SK-N-SH (cell line): ENCODE results near the gene IP6K2. TPM values are rescaled to one million over a fixed set of nuclear protein-coding genes. Genes with fewer than 3 reads are reported as not detected.

Experiments used
- CTCF ChIA-PET: fragments of 300-600, 350-600 bp; formaldehyde crosslinking; extraction: SDS; loops from one replicate; lab custom pipeline; 2021; lab: Yijun Ruan, JAX
- POLR2A ChIA-PET: fragments of 350-600 bp; sonication (Branson Sonifier 250); formaldehyde crosslinking; extraction: SDS; loops from one replicate; lab custom pipeline; 2020; ENCODE audit warnings: antibody characterized with exemption, inconsistent platforms; lab: Yijun Ruan, JAX
- DNase-seq: peaks from one replicate; pipeline ENCODE4 v3.0.0; 2012
- H2AFZ ChIP-seq: fragments of 200-600 bp; sonication (generic); 2 replicates; pipeline ENCODE4 v1.8.1; 2016; ENCODE audit warnings: antibody characterized with exemption, mild to moderate bottlenecking, low read depth
- H3F3A ChIP-seq: fragments of 200-600 bp; sonication (generic); replicated peaks from 2 replicates; pipeline ENCODE3; 2016; ENCODE audit warnings: antibody characterized with exemption, mild to moderate bottlenecking; ENCODE audit not compliant: insufficient read depth
- H3K27ac ChIP-seq, 2 experiments: fragments of 200-500 bp in 1 of 2; fragments of 200-600 bp in 1 of 2; sonication (Bioruptor generic) in 1 of 2; sonication (generic), shearing (Covaris generic) in 1 of 2; 2 replicates each; pipeline versions ENCODE4 v1.5.1 to v1.6.1; 2014 to 2016; ENCODE audit warnings: low read depth in 2 of 2, inconsistent platforms in 1 of 2, low read length in 1 of 2, mild to moderate bottlenecking in 1 of 2, mixed read lengths in 1 of 2
- H3K27me3 ChIP-seq: fragments of 200-600 bp; sonication (generic), shearing (Covaris generic); 2 replicates; pipeline ENCODE4 v1.6.1; 2016; ENCODE audit warnings: mixed run types; ENCODE audit not compliant: insufficient read depth
- H3K36me3 ChIP-seq, 2 experiments: fragments of 200-500 bp in 1 of 2; fragments of 200-600 bp in 1 of 2; sonication (Bioruptor generic) in 1 of 2; sonication (generic) in 1 of 2; replicated peaks in 1 of 2; 2 replicates each; pipeline versions ENCODE3 to v1.5.1; 2014 to 2016; ENCODE audit warnings: low read length in 1 of 2, mild to moderate bottlenecking in 1 of 2; ENCODE audit not compliant: insufficient read depth in 2 of 2, control insufficient read depth in 1 of 2
- H3K4me1 ChIP-seq, 2 experiments: fragments of 200-500 bp in 1 of 2; fragments of 200-600 bp in 1 of 2; sonication (Bioruptor generic) in 1 of 2; sonication (generic), shearing (Covaris generic) in 1 of 2; 2 replicates each; pipeline versions ENCODE4 v1.5.1 to v1.6.1; 2014 to 2016; ENCODE audit warnings: low read depth in 1 of 2, low read length in 1 of 2, mixed run types in 1 of 2; ENCODE audit not compliant: insufficient read depth in 2 of 2, control insufficient read depth in 1 of 2
- H3K4me2 ChIP-seq: fragments of 200-600 bp; sonication (generic), shearing (Covaris generic); 2 replicates; pipeline ENCODE4 v1.6.1; 2017; ENCODE audit warnings: mixed run types
- H3K4me3 ChIP-seq, 2 experiments: fragments of 200-500 bp in 1 of 2; fragments of 200-600 bp in 1 of 2; sonication (Bioruptor generic) in 1 of 2; sonication (generic), shearing (Covaris generic) in 1 of 2; 2 replicates each; pipeline versions ENCODE4 v1.5.1 to v1.8.1; 2014 to 2016; ENCODE audit warnings: low read depth in 2 of 2, inconsistent platforms in 1 of 2, low read length in 1 of 2, mild to moderate bottlenecking in 1 of 2, mixed read lengths in 1 of 2, moderate library complexity in 1 of 2
- H3K79me2 ChIP-seq: fragments of 200-600 bp; sonication (generic); 2 replicates; pipeline ENCODE4 v1.8.1; 2017; ENCODE audit warnings: mild to moderate bottlenecking; ENCODE audit not compliant: insufficient read depth
- H3K9ac ChIP-seq: fragments of 200-600 bp; sonication (generic); 2 replicates; pipeline ENCODE4 v1.6.1; 2017; ENCODE audit warnings: mixed run types
- H3K9me2 ChIP-seq: fragments of 200-600 bp; sonication (generic); 2 replicates; pipeline ENCODE4 v1.6.1; 2017; ENCODE audit warnings: mixed run types
- H3K9me3 ChIP-seq: fragments of 200-600 bp; sonication (generic); 2 replicates; pipeline ENCODE4 v1.6.1; 2017; ENCODE audit warnings: mixed run types, mild to moderate bottlenecking, moderate library complexity
- H4K20me1 ChIP-seq: fragments of 200-600 bp; sonication (generic); 2 replicates; pipeline ENCODE4 v1.6.1; 2017; ENCODE audit warnings: mild to moderate bottlenecking, mixed run types; ENCODE audit not compliant: insufficient read depth
- CHD2 ChIP-seq: fragments of 150-350 bp; IDR thresholded peaks from 2 replicates; pipeline ENCODE4 v1.6.1; 2018; ENCODE audit warnings: low read length; ENCODE audit not compliant: partially characterized antibody
- ELF1 ChIP-seq: IDR thresholded peaks from 2 replicates; pipeline ENCODE4 v1.4.0; 2012
- EP300 ChIP-seq, 2 experiments: IDR thresholded peaks; 2 replicates each; pipeline versions ENCODE4 v1.4.0 to v1.6.1; 2012; ENCODE audit warnings: borderline replicate concordance in 1 of 2, low read depth in 1 of 2, low read length in 1 of 2
- EZH2phosphoT487 ChIP-seq: fragments of 200-600 bp; sonication (generic); IDR thresholded peaks from 2 replicates; pipeline ENCODE4 v1.6.1; 2017; ENCODE audit warnings: low read depth, mixed run types, mild to moderate bottlenecking, antibody characterized with exemption, moderate library complexity, borderline replicate concordance
- FOSL2 ChIP-seq: IDR thresholded peaks from 2 replicates; pipeline ENCODE4 v1.4.0; 2012; ENCODE audit warnings: low read depth, mild to moderate bottlenecking, moderate library complexity, borderline replicate concordance
- FOXJ3 ChIP-seq: sonication (generic); formaldehyde crosslinking; IDR thresholded peaks from 2 replicates; pipeline ENCODE4 v1.5.1; 2020; ENCODE audit warnings: mild to moderate bottlenecking, missing genetic modification reagents
- FOXM1 ChIP-seq: IDR thresholded peaks from 2 replicates; pipeline ENCODE4 v1.4.0; 2012; ENCODE audit warnings: low read depth, mild to moderate bottlenecking
- GABPA ChIP-seq: IDR thresholded peaks from 2 replicates; pipeline ENCODE4 v1.4.0; 2012; ENCODE audit warnings: low read depth, mild to moderate bottlenecking
- GATA2 ChIP-seq: sonication (generic); formaldehyde crosslinking; IDR thresholded peaks from 2 replicates; pipeline ENCODE4 v1.5.0; 2020; ENCODE audit warnings: mild to moderate bottlenecking, missing genetic modification reagents
- IRF3 ChIP-seq: fragments of 150-350 bp; IDR thresholded peaks from 2 replicates; pipeline ENCODE4 v1.6.1; 2016; ENCODE audit warnings: mild to moderate bottlenecking, low read depth, low read length
- MAX ChIP-seq: IDR thresholded peaks from 2 replicates; pipeline ENCODE4 v1.4.0; 2012; ENCODE audit warnings: low read depth
- MEF2A ChIP-seq: IDR thresholded peaks from 2 replicates; pipeline ENCODE4 v1.4.0; 2012; ENCODE audit warnings: low read depth, borderline replicate concordance
- MXI1 ChIP-seq: IDR thresholded peaks from 2 replicates; pipeline ENCODE4 v1.6.1; 2012; ENCODE audit warnings: mild to moderate bottlenecking, low read depth, low read length, improper control_type of control experiment
- NFIC ChIP-seq: IDR thresholded peaks from 2 replicates; pipeline ENCODE4 v1.4.0; 2012; ENCODE audit warnings: borderline replicate concordance
- PBX3 ChIP-seq: IDR thresholded peaks from 2 replicates; pipeline ENCODE4; 2012
- POLR2AphosphoS5 ChIP-seq: IDR thresholded peaks from 2 replicates; pipeline ENCODE4 v1.6.1; 2012; ENCODE audit warnings: low read depth, low read length
- RCOR1 ChIP-seq: fragments of 150-350 bp; IDR thresholded peaks from 2 replicates; pipeline ENCODE4 v1.6.1; 2017; ENCODE audit warnings: antibody characterized with exemption, low read length
- REST ChIP-seq: IDR thresholded peaks from 2 replicates; pipeline ENCODE4 v1.6.1; 2012; ENCODE audit warnings: mild to moderate bottlenecking, low read depth, low read length, moderate library complexity
- RFX5 ChIP-seq: IDR thresholded peaks from 2 replicates; pipeline ENCODE4 v1.6.1; 2012; ENCODE audit warnings: mild to moderate bottlenecking, improper control_type of control experiment, low read length
- RXRA ChIP-seq: IDR thresholded peaks from 2 replicates; pipeline ENCODE4 v1.4.0; 2012; ENCODE audit warnings: low read depth, mild to moderate bottlenecking, borderline replicate concordance
- SIN3A ChIP-seq: IDR thresholded peaks from 2 replicates; pipeline ENCODE4 v1.6.1; 2012; ENCODE audit warnings: low read depth, mild to moderate bottlenecking, low read length, moderate library complexity, borderline replicate concordance
- SMC3 ChIP-seq: IDR thresholded peaks from 2 replicates; pipeline ENCODE4 v1.6.1; 2012; ENCODE audit warnings: low read depth, low read length, improper control_type of control experiment
- TAF1 ChIP-seq: IDR thresholded peaks from 2 replicates; pipeline ENCODE4 v1.6.1; 2012; ENCODE audit warnings: low read depth, mild to moderate bottlenecking, low read length, moderate library complexity, borderline replicate concordance
- TCF12 ChIP-seq: IDR thresholded peaks from 2 replicates; pipeline ENCODE4 v1.4.0; 2012
- YY1 ChIP-seq: IDR thresholded peaks from 2 replicates; pipeline ENCODE4 v1.4.0; 2012; ENCODE audit warnings: low read depth, mild to moderate bottlenecking
- WGBS: methylation state at CpG from one replicate; pipeline ENCODE4 v1.1.6; 2017; ENCODE audit warnings: low lambda C conversion rate; 5-methylcytosine and 5-hydroxymethylcytosine counted together
- polyA plus RNA-seq, 3 experiments: library from polyadenylated mRNA; depleted of rRNA; stranded (reverse); fragments of >200 nt; gene quantifications; 2 replicates each; pipeline ENCODE4 v1.2.3, GENCODE V29; 2012
- TF ChIP-seq, protein P1 (sequence below): fragments of 150-350 bp; IDR thresholded peaks from 2 replicates; pipeline ENCODE4 v1.6.1; 2017; ENCODE audit warnings: antibody characterized with exemption, low read length, low read depth, borderline replicate concordance

IP6K2 gene
- polyA plus RNA-seq (2012; rRNA removed): 178 and 219 TPM in 2 replicates
- polyA plus RNA-seq (2012; cell fraction: cytosol; rRNA removed): 100 and 128 TPM in 2 replicates
- 677 and 702 TPM in 2 replicates for polyA plus RNA-seq (2012; cell fraction: nucleus; rRNA removed)

GRCh38 chr3:48716982-48717746, at the start of gene IP6K2:
Gene IP6K2 (minus strand): TSS chr3:48717221. CDS start chr3:48695291, 21,930 bp downstream.
- ChIA-PET POLR2A (interaction anchor here (0.6 to 1.6 kb wide), 20 partner anchors 9 to 774 kb away, joined by 3 to 7 read pairs (median 4); partner anchors contain the start of genes CELSR3, NCKIPSD, NDUFAF3 and PRKAR2A), CTCF (interaction anchor here (0.8 to 5.3 kb wide), 5 partner anchors 11 to 33 kb away, joined by 3 to 21 read pairs (median 4); partner anchors contain the start of gene NCKIPSD)
- peaks cover 49% of the 10 kb centered on the region for H3K79me2 ChIP-seq
- H3K4me3 ChIP-seq: peak within 1 kb of the TSS; percentile 84 to 90
- H3F3A ChIP-seq: no peaks in the 10 kb centered on the region
- peak within 1 kb of the TSS; percentile 100 for H3K9ac ChIP-seq
- peak within 1 kb of the TSS; percentile 85 to 94 for H3K27ac ChIP-seq
- peak within 1 kb of the TSS; percentile 94 for H2AFZ ChIP-seq
- no peaks in the 10 kb centered on the region for H3K9me2 ChIP-seq
- H3K4me1 ChIP-seq: peaks cover 8 to 13% of the 10 kb centered on the region in 2 experiments; a peak in 3 of 4 replicates
- H3K9me3 ChIP-seq: no peaks in the 10 kb centered on the region
- DNase-seq: peak; percentile 94
- H3K36me3 ChIP-seq: peaks cover 11 to 31% of the 10 kb centered on the region in 2 experiments
- no peaks in the 10 kb centered on the region for H3K27me3 ChIP-seq
- H3K4me2 ChIP-seq: peak within 1 kb of the TSS; percentile 71
- peaks cover 38% of the 10 kb centered on the region for H4K20me1 ChIP-seq
- 4% methylated on average over 37 of the region's 38 CpGs for WGBS
- TF ChIP-seq FOSL2: no peak
- peak; percentile 60; the same call in 1 of the 2 replicates for TF ChIP-seq MXI1
- TF ChIP-seq, protein P1, sequence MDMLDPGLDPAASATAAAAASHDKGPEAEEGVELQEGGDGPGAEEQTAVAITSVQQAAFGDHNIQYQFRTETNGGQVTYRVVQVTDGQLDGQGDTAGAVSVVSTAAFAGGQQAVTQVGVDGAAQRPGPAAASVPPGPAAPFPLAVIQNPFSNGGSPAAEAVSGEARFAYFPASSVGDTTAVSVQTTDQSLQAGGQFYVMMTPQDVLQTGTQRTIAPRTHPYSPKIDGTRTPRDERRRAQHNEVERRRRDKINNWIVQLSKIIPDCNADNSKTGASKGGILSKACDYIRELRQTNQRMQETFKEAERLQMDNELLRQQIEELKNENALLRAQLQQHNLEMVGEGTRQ: no peak
- peak; percentile 50; the same call in 1 of the 2 replicates for TF ChIP-seq MAX
- peak; percentile 96 for TF ChIP-seq POLR2AphosphoS5
- peak; percentile 84 for TF ChIP-seq ELF1
- TF ChIP-seq MEF2A: no peak
- peak; percentile 37; the same call in 1 of the 2 replicates for TF ChIP-seq REST
- no peak for TF ChIP-seq FOXJ3 (CRISPR knock-in tag)
- TF ChIP-seq IRF3: no peak
- no peak for TF ChIP-seq RXRA
- peak; percentile 11 for TF ChIP-seq CHD2
- TF ChIP-seq TCF12: no peak
- TF ChIP-seq RCOR1: peak; percentile 10; the same call in 1 of the 2 replicates
- TF ChIP-seq SIN3A: peak; percentile 69; the same call in 1 of the 2 replicates
- no peak for TF ChIP-seq GATA2 (CRISPR knock-in tag)
- TF ChIP-seq SMC3: no peak
- peak; percentile 94 for TF ChIP-seq TAF1
- TF ChIP-seq GABPA: 0 out of 2 replicates have a peak, but pooled peaks have one; percentile 44
- TF ChIP-seq FOXM1: 0 out of 2 replicates have a peak, but pooled peaks have one; percentile 63
- no peak for TF ChIP-seq NFIC
- peak; percentile 93 for TF ChIP-seq YY1
- TF ChIP-seq EZH2phosphoT487: no peak
- peak; percentile 99 for TF ChIP-seq RFX5
- peak; percentile 40 to 93; a peak in 3 of 4 replicates for TF ChIP-seq EP300 (IDR thresholded peaks at IDR 0.05; ENCODE audit: borderline replicate concordance in 1 of 2, low read depth in 1 of 2, low read length in 1 of 2)
- 0 out of 2 replicates have a peak, but pooled peaks have one; percentile 12 for TF ChIP-seq PBX3
